Fibroblast of peridontal ligament (primary cell): ENCODE measurements around the gene DVL1.
"Not testable (repeated sequence)": the region's sequence is repeated elsewhere in the genome, so short reads cannot be mapped to it uniquely, and the experiment has no call there.

ENCODE experiments used
- DNase-seq: peaks from one replicate; pipeline ENCODE4 v3.0.0-alpha.2; 2010; ENCODE audit errors: extremely low read depth

DVL1 gene

GRCh38 chr1:1373815-1374588 is 24.8 kb upstream of the DVL1 start:
- DNase-seq, result no peak

GRCh38 chr1:1373051-1373814 is 24.0 kb upstream of the DVL1 start:
- no peak for DNase-seq

- DNase-seq, result peak; percentile 51
Observed at GRCh38 chr1:1371746-1372711, 22.8 kb upstream of the DVL1 start.

GRCh38 chr1:1371364-1371745 is 22.1 kb upstream of the DVL1 start:
- DNase-seq, result peak; percentile 86

- DNase-seq, result no peak
Observed at GRCh38 chr1:1370771-1371300, 21.6 kb upstream of the DVL1 start.

- DNase-seq, result not testable (repeated sequence)
Observed at GRCh38 chr1:1370094-1370493, 20.9 kb upstream of the DVL1 start.

- no peak for DNase-seq
Observed at GRCh38 chr1:1367315-1367714, 18.1 kb upstream of the DVL1 start.

GRCh38 chr1:1366699-1367066 is 17.5 kb upstream of the DVL1 start:
- no peak for DNase-seq

- DNase-seq, result no peak
Observed at GRCh38 chr1:1365875-1366698, 16.9 kb upstream of the DVL1 start.

GRCh38 chr1:1364266-1364665 is 15.0 kb upstream of the DVL1 start:
- DNase-seq, result no peak

GRCh38 chr1:1361982-1362423 is 12.8 kb upstream of the DVL1 start:
- peak; percentile 87 for DNase-seq

- no peak for DNase-seq
Observed at GRCh38 chr1:1361233-1361981, 12.2 kb upstream of the DVL1 start.

- DNase-seq, result peak; percentile 94
Observed at GRCh38 chr1:1360506-1361169, 11.4 kb upstream of the DVL1 start.

- peak; percentile 88 for DNase-seq
Observed at GRCh38 chr1:1359664-1360468, 10.6 kb upstream of the DVL1 start.

- DNase-seq, result peak; percentile 97
Observed at GRCh38 chr1:1359308-1359663, 10.1 kb upstream of the DVL1 start.

- peak; percentile 94 for DNase-seq
Observed at GRCh38 chr1:1358433-1359271, 9.4 kb upstream of the DVL1 start, which contains the start of gene MXRA8. MXRA8 (minus strand) TSS chr1:1358555; CDS start chr1:1358504, 51 bp downstream.

GRCh38 chr1:1357871-1358432 is 8.7 kb upstream of the DVL1 start:
- DNase-seq, result no peak
